HCT116 (cell line): Measurements from ENCODE around the gene SMIM44.

Experiments used
- CEBPB ChIP-seq: IDR thresholded peaks from 2 replicates; pipeline ENCODE4 v1.6.1; 2012; ENCODE audit warnings: low read depth
- CTCF ChIP-seq, 3 experiments: fragments of 200-600 bp in 1 of 3; sonication (generic) in 1 of 3; IDR thresholded peaks in 2 of 3; conservative IDR thresholded peaks in 1 of 3; 2 replicates each; pipeline ENCODE4 v1.5.1; 2012 to 2017; ENCODE audit warnings: low read depth in 2 of 3, low read length in 2 of 3, antibody characterized with exemption in 1 of 3, borderline replicate concordance in 1 of 3, control low read depth in 1 of 3, mild to moderate bottlenecking in 1 of 3, mixed read lengths in 1 of 3, mixed run types in 1 of 3, moderate library complexity in 1 of 3; ENCODE audit not compliant: insufficient read depth in 1 of 3
- EGR1 ChIP-seq: IDR thresholded peaks from 2 replicates; pipeline ENCODE4 v1.6.1; 2012; ENCODE audit warnings: low read depth
- ELF1 ChIP-seq: IDR thresholded peaks from 2 replicates; pipeline ENCODE4 v1.6.1; 2012; ENCODE audit warnings: low read depth, borderline replicate concordance
- EZH2 ChIP-seq: fragments of 200-600 bp; sonication (generic); IDR thresholded peaks from 2 replicates; pipeline ENCODE4 v1.6.1; 2017; ENCODE audit warnings: antibody characterized with exemption, mixed run types
- EZH2phosphoT487 ChIP-seq: fragments of 200-600 bp; IDR thresholded peaks from 2 replicates; pipeline ENCODE4 v1.6.1; 2018; ENCODE audit warnings: antibody characterized with exemption, borderline replicate concordance
- MAX ChIP-seq: IDR thresholded peaks from 2 replicates; pipeline ENCODE4 v1.6.1; 2012
- POLR2A ChIP-seq: IDR thresholded peaks from 2 replicates; pipeline ENCODE4 v1.7.0; 2011; ENCODE audit warnings: borderline replicate concordance; ENCODE audit not compliant: insufficient read depth, insufficient read length; ENCODE audit errors: extremely low read depth
- TCF7L2 ChIP-seq: IDR thresholded peaks from 2 replicates; pipeline ENCODE4 v1.7.0; 2011; ENCODE audit warnings: borderline replicate concordance, inconsistent platforms; ENCODE audit not compliant: insufficient read depth, insufficient read length; ENCODE audit errors: extremely low read depth

GRCh38 chr19:3469638-3470499, 13.4 kb downstream of the SMIM44 start:
- TF ChIP-seq EZH2phosphoT487: no peak
- peak in 1 of 3 experiments; percentile 14; a peak in 1 of 6 replicates for TF ChIP-seq CTCF (IDR thresholded peaks at IDR 0.05 in 2 of 3, conservative IDR thresholded peaks at IDR 0.05 in 1 of 3; ENCODE audit: borderline replicate concordance in 1 of 3, insufficient read depth in 1 of 3, low read depth in 2 of 3, low read length in 2 of 3)
- TF ChIP-seq TCF7L2: no peak
- TF ChIP-seq CEBPB: no peak
- TF ChIP-seq EZH2: no peak
- TF ChIP-seq ELF1: no peak
- TF ChIP-seq EGR1: no peak
- TF ChIP-seq POLR2A: no peak
- no peak for TF ChIP-seq MAX
